ENCODE data around the gene SFTPB.
A peak's percentile ranks its signal among the peaks of the same experiment; 100 is the strongest.

Gene SFTPB

GRCh38 chr2:85667561-85668008 lies 414 bp downstream of the SFTPB start:
- H3K4me1 ChIP-seq (ENCODE audit: control insufficient read depth in 2 of 2, insufficient read depth in 1 of 2, low read depth in 1 of 2, low read length in 2 of 2): no peaks in the 10 kb centered on the region
- no peak overlapping the region for H2AFZ ChIP-seq (ENCODE audit: low read length)
- DNase-seq (ENCODE audit: low spot score): no peak
- no peak overlapping the region for H2BK15ac ChIP-seq (ENCODE audit: low read length)
- H3K4me2 ChIP-seq (ENCODE audit: insufficient read depth, low read length, poor library complexity, severe bottlenecking): no peak overlapping the region
- no peak overlapping the region for H2AK5ac ChIP-seq (ENCODE audit: low read depth, low read length)
- no peak overlapping the region for H3K14ac ChIP-seq (ENCODE audit: low read length)
- no peak overlapping the region for H2BK12ac ChIP-seq (ENCODE audit: low read length)
- no CpG with 5 or more reads among the region's 3 CpGs for WGBS, 2 donors (ENCODE audit: extremely low coverage in 2 of 2, insufficient read length in 2 of 2, insufficient replicate concordance in 1 of 2)
- no peaks in the 10 kb centered on the region for H3K36me3 ChIP-seq (replicated peaks in 1 of 2; ENCODE audit: control insufficient read depth in 2 of 2, insufficient read depth in 2 of 2, low read length in 2 of 2)
- H3K4ac ChIP-seq (ENCODE audit: low read length): no peak overlapping the region
- no peaks in the 10 kb centered on the region for H3K9me3 ChIP-seq (replicated peaks in 1 of 2; ENCODE audit: control insufficient read depth in 2 of 2, insufficient read depth in 1 of 2, low read depth in 1 of 2, low read length in 2 of 2)
- no peak overlapping the region for H3K4me3 ChIP-seq (ENCODE audit: low read length in 2 of 2)
- no peak overlapping the region for H4K8ac ChIP-seq (ENCODE audit: low read depth, low read length)
- no peak overlapping the region for H3K27ac ChIP-seq (replicated peaks; ENCODE audit: low read length)
- H3K18ac ChIP-seq (ENCODE audit: low read length): no peak overlapping the region
- no peak overlapping the region for H2BK120ac ChIP-seq (ENCODE audit: low read depth, low read length)
- no peaks in the 10 kb centered on the region for H3K79me1 ChIP-seq (ENCODE audit: low read depth, low read length)
- no peak overlapping the region for H2BK5ac ChIP-seq (ENCODE audit: low read length)
- peaks cover 0 to 4% (median 0%) of the 10 kb centered on the region in 3 experiments for H3K27me3 ChIP-seq (ENCODE audit: control insufficient read depth in 3 of 3, insufficient read depth in 3 of 3, low read depth in 1 of 3, low read length in 3 of 3)
- H3K9ac ChIP-seq (ENCODE audit: low read depth, low read length, poor library complexity): no peak overlapping the region
- H3K23ac ChIP-seq (ENCODE audit: low read depth, low read length, poor library complexity): no peak overlapping the region
- H4K91ac ChIP-seq (ENCODE audit: low read depth, low read length, poor library complexity): no peak overlapping the region

- no peaks in the 10 kb centered on the region for H3K4me1 ChIP-seq (ENCODE audit: control insufficient read depth in 2 of 2, insufficient read depth in 1 of 2, low read depth in 1 of 2, low read length in 2 of 2)
- H3K4ac ChIP-seq (ENCODE audit: low read length): no peak overlapping the region
- DNase-seq (ENCODE audit: low spot score): no peak
- H4K91ac ChIP-seq (ENCODE audit: low read depth, low read length, poor library complexity): no peak overlapping the region
- H4K8ac ChIP-seq (ENCODE audit: low read depth, low read length): no peak overlapping the region
- H3K9ac ChIP-seq (ENCODE audit: low read depth, low read length, poor library complexity): peak overlapping the region; percentile 60
- no peak overlapping the region for H3K4me2 ChIP-seq (ENCODE audit: insufficient read depth, low read length, poor library complexity, severe bottlenecking)
- peak overlapping the region; percentile 46 for H2AK5ac ChIP-seq (ENCODE audit: low read depth, low read length)
- H3K27ac ChIP-seq (replicated peaks; ENCODE audit: low read length): no peak overlapping the region
- H2BK12ac ChIP-seq (ENCODE audit: low read length): peak overlapping the region; percentile 41
- H3K79me1 ChIP-seq (ENCODE audit: low read depth, low read length): no peaks in the 10 kb centered on the region
- H3K36me3 ChIP-seq (replicated peaks in 1 of 2; ENCODE audit: control insufficient read depth in 2 of 2, insufficient read depth in 2 of 2, low read length in 2 of 2): no peaks in the 10 kb centered on the region
- H2AFZ ChIP-seq (ENCODE audit: low read length): no peak overlapping the region
- H3K18ac ChIP-seq (ENCODE audit: low read length): no peak overlapping the region
- no CpG with 5 or more reads among the region's 11 CpGs for WGBS, 2 donors (ENCODE audit: extremely low coverage in 2 of 2, insufficient read length in 2 of 2, insufficient replicate concordance in 1 of 2)
- no peak overlapping the region for H3K23ac ChIP-seq (ENCODE audit: low read depth, low read length, poor library complexity)
- no peaks in the 10 kb centered on the region for H3K9me3 ChIP-seq (replicated peaks in 1 of 2; ENCODE audit: control insufficient read depth in 2 of 2, insufficient read depth in 1 of 2, low read depth in 1 of 2, low read length in 2 of 2)
- no peak overlapping the region for H2BK15ac ChIP-seq (ENCODE audit: low read length)
- H2BK5ac ChIP-seq (ENCODE audit: low read length): no peak overlapping the region
- H3K14ac ChIP-seq (ENCODE audit: low read length): peak overlapping the region; percentile 89
- H2BK120ac ChIP-seq (ENCODE audit: low read depth, low read length): no peak overlapping the region
- H3K4me3 ChIP-seq (ENCODE audit: low read length in 2 of 2): no peak overlapping the region
- H3K27me3 ChIP-seq (ENCODE audit: control insufficient read depth in 3 of 3, insufficient read depth in 3 of 3, low read depth in 1 of 3, low read length in 3 of 3): peaks cover 0 to 4% (median 0%) of the 10 kb centered on the region in 3 experiments
Measured at GRCh38 chr2:85666435-85667316, 1.3 kb downstream of the SFTPB start.

- H3K9ac ChIP-seq (ENCODE audit: low read depth, low read length, poor library complexity): no peak overlapping the region
- no peak overlapping the region for H2AK5ac ChIP-seq (ENCODE audit: low read depth, low read length)
- H3K36me3 ChIP-seq (replicated peaks in 1 of 2; ENCODE audit: control insufficient read depth in 2 of 2, insufficient read depth in 2 of 2, low read length in 2 of 2): no peaks in the 10 kb centered on the region
- H3K79me1 ChIP-seq (ENCODE audit: low read depth, low read length): no peaks in the 10 kb centered on the region
- H2BK15ac ChIP-seq (ENCODE audit: low read length): no peak overlapping the region
- no peaks in the 10 kb centered on the region for H3K9me3 ChIP-seq (replicated peaks in 1 of 2; ENCODE audit: control insufficient read depth in 2 of 2, insufficient read depth in 1 of 2, low read depth in 1 of 2, low read length in 2 of 2)
- no peak overlapping the region for H2AFZ ChIP-seq (ENCODE audit: low read length)
- peak overlapping the region; percentile 21 for H3K14ac ChIP-seq (ENCODE audit: low read length)
- no peak overlapping the region for H3K4me2 ChIP-seq (ENCODE audit: insufficient read depth, low read length, poor library complexity, severe bottlenecking)
- H2BK120ac ChIP-seq (ENCODE audit: low read depth, low read length): no peak overlapping the region
- no peak overlapping the region for H3K4ac ChIP-seq (ENCODE audit: low read length)
- H4K8ac ChIP-seq (ENCODE audit: low read depth, low read length): no peak overlapping the region
- H3K18ac ChIP-seq (ENCODE audit: low read length): no peak overlapping the region
- no peak overlapping the region for H4K91ac ChIP-seq (ENCODE audit: low read depth, low read length, poor library complexity)
- peaks cover 0 to 4% (median 0%) of the 10 kb centered on the region in 3 experiments for H3K27me3 ChIP-seq (ENCODE audit: control insufficient read depth in 3 of 3, insufficient read depth in 3 of 3, low read depth in 1 of 3, low read length in 3 of 3)
- H3K4me3 ChIP-seq (ENCODE audit: low read length in 2 of 2): peak overlapping the region in 1 of 2 donors; percentile 26
- H3K4me1 ChIP-seq (ENCODE audit: control insufficient read depth in 2 of 2, insufficient read depth in 1 of 2, low read depth in 1 of 2, low read length in 2 of 2): no peaks in the 10 kb centered on the region
- H2BK5ac ChIP-seq (ENCODE audit: low read length): no peak overlapping the region
- peak overlapping the region; percentile 22 for H2BK12ac ChIP-seq (ENCODE audit: low read length)
- no CpG with 5 or more reads among the region's 6 CpGs for WGBS, 2 donors (ENCODE audit: extremely low coverage in 2 of 2, insufficient read length in 2 of 2, insufficient replicate concordance in 1 of 2)
- DNase-seq (ENCODE audit: low spot score): no peak
- no peak overlapping the region for H3K27ac ChIP-seq (replicated peaks; ENCODE audit: low read length)
- H3K23ac ChIP-seq (ENCODE audit: low read depth, low read length, poor library complexity): peak overlapping the region; percentile 80
Measured at GRCh38 chr2:85666016-85666415, 2.0 kb downstream of the SFTPB start.

DNA sequence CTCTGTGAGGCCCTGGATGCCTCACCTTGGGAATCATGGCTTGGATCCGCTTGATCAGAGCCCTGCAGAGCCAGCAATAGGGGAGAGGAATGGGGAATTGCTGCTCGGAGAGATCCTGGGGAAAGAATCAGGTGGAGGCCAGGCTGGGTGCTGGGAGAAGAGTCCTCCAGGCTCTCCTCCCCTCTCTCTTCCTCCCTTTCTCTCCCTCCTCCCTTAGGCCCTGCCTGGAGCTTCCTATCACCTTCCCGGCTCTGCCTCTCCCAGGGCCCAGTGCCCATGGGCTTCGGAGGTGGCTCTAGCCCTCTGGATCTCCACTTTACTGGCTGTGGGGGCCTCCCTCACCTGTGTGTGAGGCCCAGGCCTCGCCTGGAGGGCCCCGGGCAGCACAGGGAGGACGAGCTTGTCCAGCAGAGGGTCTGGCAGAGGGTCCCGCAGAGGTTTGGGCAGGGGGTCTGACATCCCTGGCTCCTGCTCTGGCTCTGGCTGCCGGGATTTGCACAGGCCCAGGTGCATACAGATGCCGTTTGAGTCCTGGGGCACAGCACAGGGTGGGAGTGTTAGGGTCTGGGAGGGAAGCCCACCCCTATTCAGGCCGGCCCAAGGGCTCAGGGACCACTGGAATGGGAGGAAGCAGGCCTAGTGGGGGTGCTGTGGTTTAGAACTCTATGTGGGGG lies 2.6 kb downstream of the SFTPB start:
- H3K4me2 ChIP-seq (ENCODE audit: insufficient read depth, low read length, poor library complexity, severe bottlenecking): no peak overlapping the region
- H3K27me3 ChIP-seq (ENCODE audit: control insufficient read depth in 3 of 3, insufficient read depth in 3 of 3, low read depth in 1 of 3, low read length in 3 of 3): no peaks in the 10 kb centered on the region
- H3K79me1 ChIP-seq (ENCODE audit: low read depth, low read length): no peaks in the 10 kb centered on the region
- H3K4ac ChIP-seq (ENCODE audit: low read length): no peak overlapping the region
- WGBS, 2 donors (ENCODE audit: extremely low coverage in 2 of 2, insufficient read length in 2 of 2, insufficient replicate concordance in 1 of 2): no CpG with 5 or more reads among the region's 11 CpGs
- H3K14ac ChIP-seq (ENCODE audit: low read length): peak overlapping the region; percentile 21
- H2BK15ac ChIP-seq (ENCODE audit: low read length): no peak overlapping the region
- no peak overlapping the region for H2BK12ac ChIP-seq (ENCODE audit: low read length)
- H3K23ac ChIP-seq (ENCODE audit: low read depth, low read length, poor library complexity): peak overlapping the region; percentile 75
- no peak overlapping the region for H2BK120ac ChIP-seq (ENCODE audit: low read depth, low read length)
- no peak overlapping the region for H2BK5ac ChIP-seq (ENCODE audit: low read length)
- H3K4me1 ChIP-seq (ENCODE audit: control insufficient read depth in 2 of 2, insufficient read depth in 1 of 2, low read depth in 1 of 2, low read length in 2 of 2): no peaks in the 10 kb centered on the region
- no peak overlapping the region for H2AFZ ChIP-seq (ENCODE audit: low read length)
- H3K4me3 ChIP-seq (ENCODE audit: low read length in 2 of 2): peak overlapping the region in 1 of 2 donors; percentile 9
- H4K8ac ChIP-seq (ENCODE audit: low read depth, low read length): no peak overlapping the region
- no peak overlapping the region for H3K27ac ChIP-seq (replicated peaks; ENCODE audit: low read length)
- no peaks in the 10 kb centered on the region for H3K36me3 ChIP-seq (replicated peaks in 1 of 2; ENCODE audit: control insufficient read depth in 2 of 2, insufficient read depth in 2 of 2, low read length in 2 of 2)
- H3K18ac ChIP-seq (ENCODE audit: low read length): no peak overlapping the region
- peak overlapping the region; percentile 27 for H2AK5ac ChIP-seq (ENCODE audit: low read depth, low read length)
- H3K9ac ChIP-seq (ENCODE audit: low read depth, low read length, poor library complexity): no peak overlapping the region
- H4K91ac ChIP-seq (ENCODE audit: low read depth, low read length, poor library complexity): no peak overlapping the region
- no peaks in the 10 kb centered on the region for H3K9me3 ChIP-seq (replicated peaks in 1 of 2; ENCODE audit: control insufficient read depth in 2 of 2, insufficient read depth in 1 of 2, low read depth in 1 of 2, low read length in 2 of 2)
- no peak for DNase-seq (ENCODE audit: low spot score)
